GM21717 (cell line): ENCODE data around the gene MAST4.

ENCODE experiments used
- ATAC-seq: cut with Tn5 transposase; IDR thresholded peaks from one replicate; pipeline ENCODE4 v1.9.1; 2021; ENCODE audit warnings: mild to moderate bottlenecking, moderate library complexity; ENCODE audit not compliant: unreplicated experiment

The MAST4 gene

GRCh38 chr5:66595756-66596635 lies at the start of gene MAST4:
MAST4 (plus strand) TSS chr5:66596393; CDS start chr5:66596656, 263 bp downstream.
- ATAC-seq: peak; percentile 99

- ATAC-seq: no peak
Observed at GRCh38 chr5:66546541-66546940, 49.7 kb upstream of the MAST4 start.

- ATAC-seq: no peak
Observed at GRCh38 chr5:66551338-66551737, 44.9 kb upstream of the MAST4 start.

GRCh38 chr5:66551945-66552344 lies 44.2 kb upstream of the MAST4 start:
- no peak for ATAC-seq

DNA sequence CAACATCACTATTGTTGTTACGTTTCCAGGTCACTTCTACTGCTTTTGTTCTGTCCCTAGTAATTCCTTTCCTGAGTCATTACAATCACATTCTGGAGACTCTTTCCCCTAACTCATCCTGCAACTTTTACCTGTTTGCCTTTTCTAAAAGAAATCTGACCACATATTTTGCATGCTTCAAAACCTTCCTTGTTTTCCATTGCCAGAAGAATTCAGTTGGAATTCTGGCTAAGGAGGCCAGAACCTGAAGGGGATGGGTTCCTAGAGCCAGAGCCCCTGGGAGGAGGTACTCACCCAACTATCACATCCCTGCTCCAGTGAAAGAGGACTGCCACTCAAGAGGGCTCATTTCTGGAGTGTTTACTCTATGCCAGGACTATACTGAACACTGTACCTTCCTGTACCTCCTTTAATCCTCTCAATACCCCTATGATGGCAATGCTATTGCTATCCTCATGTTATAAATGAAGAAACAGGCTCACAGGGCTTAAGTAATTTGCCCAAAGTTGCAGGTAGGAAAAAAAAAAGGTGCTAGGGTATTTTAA lies 42.8 kb upstream of the MAST4 start:
- ATAC-seq: no peak

DNA sequence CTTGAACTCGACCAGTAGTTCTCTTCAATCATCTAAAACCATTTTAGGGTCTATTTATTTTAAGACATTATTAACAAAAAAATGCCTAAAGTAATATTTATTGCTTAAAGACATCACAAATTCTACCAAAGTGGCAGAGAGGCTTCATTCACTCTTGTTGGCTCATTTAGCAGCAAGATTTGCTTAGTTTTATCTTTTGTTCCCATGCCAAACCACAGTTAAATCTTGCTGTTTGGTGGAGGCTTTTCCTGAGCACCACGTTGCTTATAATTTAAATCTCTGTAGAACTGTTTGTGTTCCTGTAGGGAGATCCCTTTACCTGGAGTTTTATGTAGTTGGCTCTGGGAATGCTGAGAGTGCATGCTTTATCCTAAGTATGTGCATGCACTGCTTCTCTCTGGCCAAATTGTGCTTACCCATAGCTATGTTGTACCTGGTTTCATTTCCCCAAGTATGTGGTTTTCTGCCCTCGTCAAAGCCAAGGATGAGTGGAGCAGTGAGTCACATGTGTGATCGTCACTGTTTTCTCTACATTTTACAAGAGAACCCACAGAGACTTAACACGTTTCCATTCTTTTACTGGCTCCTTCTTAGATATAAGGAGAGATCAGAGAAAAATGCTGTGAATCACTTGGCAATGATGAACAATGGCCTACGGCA lies 42.1 kb upstream of the MAST4 start:
- peak; percentile 95 for ATAC-seq

- ATAC-seq: no peak
Observed at GRCh38 chr5:66554884-66555283, 41.3 kb upstream of the MAST4 start.

DNA sequence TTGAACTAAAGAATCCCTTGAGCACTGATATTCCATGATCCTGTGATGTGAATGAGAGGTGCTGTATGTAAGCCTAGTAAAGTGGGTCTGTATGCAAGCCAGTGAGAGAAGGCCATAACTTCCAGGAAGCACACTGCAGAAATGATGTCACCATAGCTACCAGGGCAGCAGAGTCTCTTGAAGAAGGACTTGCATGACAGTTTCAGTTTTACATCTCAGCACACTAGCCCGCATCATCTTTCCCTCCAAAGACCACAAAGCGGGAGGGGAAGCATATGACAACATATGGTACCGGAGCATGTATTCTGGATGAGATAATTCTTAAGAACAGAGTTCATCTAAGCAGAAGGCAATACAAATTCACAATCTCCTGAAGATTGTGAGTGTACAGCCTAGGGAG lies 37.6 kb upstream of the MAST4 start:
- ATAC-seq: peak; percentile 86

DNA sequence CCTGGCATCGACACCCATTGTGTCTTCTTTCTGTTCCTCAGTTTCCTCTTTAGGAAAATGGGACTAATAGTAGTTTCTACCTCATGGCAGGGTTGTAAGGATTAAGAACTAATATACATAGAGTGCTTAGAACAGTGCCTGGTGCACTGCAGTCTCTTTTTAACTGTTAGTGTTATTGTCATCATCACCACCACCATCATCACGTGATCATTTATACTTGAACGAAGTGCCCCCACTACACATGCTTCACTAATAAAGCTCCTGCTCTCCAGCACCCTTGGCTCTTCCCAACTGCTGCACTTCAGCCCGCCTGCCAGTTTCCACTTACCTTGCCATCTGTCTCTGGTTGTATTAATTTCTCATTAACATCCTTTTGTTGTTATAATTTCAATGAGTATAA lies 35.8 kb upstream of the MAST4 start:
- ATAC-seq: no peak

- ATAC-seq: no peak
Observed at GRCh38 chr5:66561256-66561990, 34.8 kb upstream of the MAST4 start.

GRCh38 chr5:66565878-66566277 lies 30.3 kb upstream of the MAST4 start:
- ATAC-seq: no peak

DNA sequence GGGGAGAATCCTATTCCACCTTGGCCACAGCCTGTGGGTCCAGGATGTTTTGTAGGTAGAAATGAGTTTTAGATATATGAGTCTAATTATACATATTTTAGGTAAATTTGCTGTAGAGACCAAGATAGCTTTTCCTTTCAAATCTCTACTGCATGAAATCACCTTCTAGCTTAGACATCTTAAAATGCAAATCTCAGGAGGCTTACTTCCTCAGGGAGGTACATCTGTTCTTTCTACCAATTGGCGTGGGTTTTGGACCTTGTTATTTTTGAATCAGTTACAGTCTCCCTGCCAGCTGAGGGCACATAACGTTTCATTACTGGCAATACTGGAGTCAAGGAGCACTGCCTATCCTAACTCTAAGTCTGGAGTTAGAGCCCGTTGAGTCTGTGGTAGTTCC lies 28.7 kb upstream of the MAST4 start:
- no peak for ATAC-seq

- ATAC-seq: no peak
Observed at GRCh38 chr5:66570201-66570600, 26.0 kb upstream of the MAST4 start.

DNA sequence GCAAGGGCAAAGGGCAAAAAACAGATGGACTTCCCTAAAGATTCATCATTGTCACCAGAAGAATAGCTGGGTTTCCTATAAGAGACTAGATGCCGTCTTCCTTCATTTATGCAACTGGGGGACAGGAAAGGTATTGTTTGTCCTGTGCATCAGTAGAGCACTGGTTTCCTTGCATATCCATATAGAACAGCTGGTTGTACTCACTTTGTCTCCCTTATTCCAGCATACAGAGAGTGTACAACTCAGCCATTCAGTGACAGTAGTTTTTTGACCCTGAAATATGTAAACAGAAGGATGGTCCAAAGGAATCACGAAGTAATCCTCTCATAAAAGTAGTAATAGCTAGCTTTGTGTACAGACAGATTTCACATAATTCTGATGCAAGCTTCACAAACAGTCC lies 22.5 kb upstream of the MAST4 start:
- no peak for ATAC-seq

- no peak for ATAC-seq
Observed at GRCh38 chr5:66582499-66583165, 13.6 kb upstream of the MAST4 start.

DNA sequence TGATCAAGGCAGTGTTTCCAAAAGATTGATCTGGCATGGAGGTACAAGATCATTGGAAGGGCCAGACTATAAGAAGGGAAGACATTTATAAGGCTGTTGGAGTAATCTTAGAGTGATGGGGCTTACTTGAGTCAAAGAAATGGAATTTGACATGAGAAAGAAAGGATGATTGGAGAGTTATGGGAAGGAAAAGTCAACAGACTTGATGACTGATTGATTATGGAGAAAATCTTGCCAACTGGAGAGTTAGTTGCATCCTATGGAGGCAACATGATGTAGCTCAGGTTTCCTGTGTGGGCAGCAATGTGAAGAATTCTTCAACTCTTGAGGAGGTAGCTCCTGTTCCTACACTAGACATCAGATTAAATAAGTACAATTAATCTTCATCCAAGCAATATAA lies 10.9 kb upstream of the MAST4 start:
- no peak for ATAC-seq

DNA sequence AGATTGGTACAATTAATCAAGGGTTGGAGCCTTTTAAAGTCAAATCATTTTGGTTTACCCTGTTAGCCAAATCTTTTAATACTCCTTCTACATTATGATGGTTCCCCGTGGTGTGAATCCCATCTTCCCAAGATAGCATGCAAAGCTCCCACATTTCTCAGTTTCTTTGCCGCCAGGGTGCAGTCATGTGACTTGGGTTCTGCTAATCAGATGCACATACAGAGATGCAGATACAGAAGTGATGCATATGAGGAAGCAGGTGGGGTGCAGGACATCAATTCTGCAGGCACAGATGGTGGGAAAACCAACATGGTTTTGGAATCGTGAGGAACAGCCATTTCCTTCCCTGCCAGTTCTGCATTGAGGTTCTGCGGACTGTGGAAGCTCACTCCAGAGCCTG lies 8.4 kb upstream of the MAST4 start:
- ATAC-seq: no peak

DNA sequence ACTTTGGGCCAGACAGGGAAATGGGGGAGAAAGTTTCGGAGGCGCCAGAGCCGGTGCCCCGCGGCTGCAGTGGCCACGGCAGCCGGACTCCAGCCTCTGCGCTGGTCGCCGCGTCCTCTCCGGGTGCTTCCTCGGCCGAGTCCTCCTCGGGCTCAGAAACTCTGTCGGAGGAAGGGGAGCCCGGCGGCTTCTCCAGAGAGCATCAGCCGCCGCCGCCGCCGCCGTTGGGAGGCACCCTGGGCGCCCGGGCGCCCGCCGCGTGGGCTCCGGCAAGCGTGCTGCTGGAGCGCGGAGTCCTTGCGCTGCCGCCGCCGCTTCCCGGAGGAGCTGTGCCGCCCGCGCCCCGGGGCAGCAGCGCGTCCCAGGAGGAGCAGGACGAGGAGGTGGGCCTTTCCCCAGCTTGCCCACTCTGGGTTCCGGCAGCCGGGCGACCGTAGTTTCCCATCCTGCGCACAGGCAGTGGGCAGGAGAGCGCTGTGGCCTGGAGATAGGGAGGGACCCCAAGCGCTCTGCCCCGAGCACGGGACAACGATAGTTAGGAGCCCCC lies 516 bp downstream of the MAST4 start:
- peak; percentile 25 for ATAC-seq

DNA sequence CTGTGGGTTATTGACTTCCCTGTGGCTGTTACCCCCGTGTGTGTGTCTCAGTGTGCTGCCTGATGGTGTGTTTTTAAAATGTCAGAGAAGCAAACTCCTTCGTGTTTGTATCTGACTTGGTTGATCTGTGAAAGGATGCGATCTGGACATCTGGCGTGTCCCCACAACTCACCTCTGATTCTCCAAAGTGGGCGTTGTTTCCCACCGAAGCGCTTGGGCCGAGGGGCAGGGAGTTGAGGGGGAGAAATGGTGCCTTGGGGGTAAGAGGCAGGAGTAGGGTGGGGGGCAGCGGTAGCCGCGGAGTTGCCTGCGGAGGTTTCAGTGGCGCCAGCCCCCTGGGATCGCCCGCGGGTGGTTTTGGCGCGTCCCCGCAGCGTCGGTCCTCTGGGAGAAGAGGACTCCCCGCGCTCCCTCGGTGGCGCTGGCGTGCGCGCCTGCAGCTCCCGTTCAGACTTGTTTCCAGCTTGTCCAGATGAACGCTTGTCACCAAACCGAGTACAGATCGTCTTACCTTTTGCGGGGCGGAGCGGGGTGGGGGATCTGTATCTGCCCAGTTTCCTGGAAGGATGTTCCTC lies 1.1 kb downstream of the MAST4 start:
- no peak for ATAC-seq

DNA sequence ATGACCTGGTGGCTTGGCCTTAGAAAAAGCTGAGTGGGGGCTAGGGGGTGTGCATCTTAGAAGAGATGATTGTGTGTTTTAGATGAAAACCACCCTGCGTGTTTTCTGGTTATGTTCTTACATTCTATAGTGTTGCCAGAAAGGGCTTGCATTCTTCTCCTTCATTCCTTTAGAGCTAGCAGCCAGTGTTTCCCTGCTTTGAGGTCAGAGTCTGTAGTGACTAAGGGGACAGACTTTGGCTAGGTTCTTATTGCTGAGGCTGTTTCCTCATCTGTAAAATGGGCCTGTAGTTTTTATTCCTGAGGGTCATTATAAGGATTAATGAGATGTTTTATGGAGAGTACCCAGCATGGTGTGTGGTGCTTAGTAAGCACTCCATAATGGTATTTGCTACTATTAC lies 6.4 kb downstream of the MAST4 start:
- ATAC-seq: no peak
